ENCODE results near the gene ANKRD27. TPM values are rescaled to one million over a fixed set of nuclear protein-coding genes. Genes with fewer than 3 reads are reported as not detected.

The ANKRD27 gene
- total RNA-seq, 1 donor from 2014 or later: 20.8 TPM

DNA sequence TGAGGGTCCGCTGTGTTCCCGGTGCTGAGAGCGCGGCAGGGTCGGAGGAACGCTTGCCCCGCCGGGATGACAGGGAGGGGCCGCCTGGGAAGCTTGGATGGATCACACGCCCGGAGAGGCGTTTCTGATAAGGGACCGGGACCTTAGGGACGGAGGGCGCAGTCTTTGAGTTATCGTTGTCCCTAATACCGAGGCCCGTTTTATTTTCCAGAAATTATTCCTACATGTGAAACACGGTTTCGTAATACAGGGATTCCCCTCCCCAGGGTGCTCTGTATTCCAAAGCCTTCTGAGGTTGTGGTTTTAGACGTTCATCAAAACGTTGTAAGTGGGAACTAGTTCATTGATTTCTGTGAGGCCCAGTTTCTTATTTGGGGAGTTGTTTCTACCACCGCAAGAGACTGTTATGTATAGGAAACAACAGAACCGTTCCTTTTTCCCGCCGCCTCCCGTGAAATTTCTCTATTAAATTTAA is 93.2 kb downstream of the ANKRD27 start:
- H3K9me3 Mint-ChIP-seq (ENCODE audit: unreplicated experiment): no peaks in the 10 kb centered on the region
- Histone ChIP-seq H3K4me2 (ENCODE audit: low read length) (peak overlapping the region; percentile 87), H3K9ac (ENCODE audit: low read length) (peak overlapping the region; percentile 97), H2AFZ (ENCODE audit: low read depth, low read length) (peak overlapping the region; percentile 72), H3K27me3 (ENCODE audit: insufficient read depth, low read length) (no peaks in the 10 kb centered on the region), H3K79me2 (ENCODE audit: insufficient read depth, low read length) (peaks cover 42% of the 10 kb centered on the region), H3K27ac (ENCODE audit: low read depth, low read length) (peak overlapping the region; percentile 86), H3K9me3 (ENCODE audit: insufficient read depth, low read depth, low read length) (no peaks in the 10 kb centered on the region), H4K20me1 (ENCODE audit: insufficient read depth, low read length) (peaks cover 32% of the 10 kb centered on the region), H3K36me3 (ENCODE audit: insufficient read depth, low read length) (peaks cover 26% of the 10 kb centered on the region), H3K4me1 (ENCODE audit: insufficient read depth, low read length) (no peaks in the 10 kb centered on the region), H3K4me3 (ENCODE audit: insufficient read depth, low read depth, low read length) (peak overlapping the region; percentile 92)
- peaks cover 6% of the 10 kb centered on the region for H3K27me3 Mint-ChIP-seq (ENCODE audit: low read depth, unreplicated experiment)
- no peak for FAIRE-seq
- H3K4me1 Mint-ChIP-seq (ENCODE audit: low read depth, unreplicated experiment): no peaks in the 10 kb centered on the region
- peak overlapping the region; percentile 90 for H3K4me3 Mint-ChIP-seq (ENCODE audit: unreplicated experiment)
- TF ChIP-seq EZH2 (IDR thresholded peaks at IDR 0.05; ENCODE audit: insufficient read depth, low read length): no peak
- TF ChIP-seq, protein P1, sequence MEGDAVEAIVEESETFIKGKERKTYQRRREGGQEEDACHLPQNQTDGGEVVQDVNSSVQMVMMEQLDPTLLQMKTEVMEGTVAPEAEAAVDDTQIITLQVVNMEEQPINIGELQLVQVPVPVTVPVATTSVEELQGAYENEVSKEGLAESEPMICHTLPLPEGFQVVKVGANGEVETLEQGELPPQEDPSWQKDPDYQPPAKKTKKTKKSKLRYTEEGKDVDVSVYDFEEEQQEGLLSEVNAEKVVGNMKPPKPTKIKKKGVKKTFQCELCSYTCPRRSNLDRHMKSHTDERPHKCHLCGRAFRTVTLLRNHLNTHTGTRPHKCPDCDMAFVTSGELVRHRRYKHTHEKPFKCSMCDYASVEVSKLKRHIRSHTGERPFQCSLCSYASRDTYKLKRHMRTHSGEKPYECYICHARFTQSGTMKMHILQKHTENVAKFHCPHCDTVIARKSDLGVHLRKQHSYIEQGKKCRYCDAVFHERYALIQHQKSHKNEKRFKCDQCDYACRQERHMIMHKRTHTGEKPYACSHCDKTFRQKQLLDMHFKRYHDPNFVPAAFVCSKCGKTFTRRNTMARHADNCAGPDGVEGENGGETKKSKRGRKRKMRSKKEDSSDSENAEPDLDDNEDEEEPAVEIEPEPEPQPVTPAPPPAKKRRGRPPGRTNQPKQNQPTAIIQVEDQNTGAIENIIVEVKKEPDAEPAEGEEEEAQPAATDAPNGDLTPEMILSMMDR (IDR thresholded peaks at IDR 0.05; ENCODE audit: insufficient read depth, low read depth, low read length): no peak
- peak; percentile 47 for DNase-seq (ENCODE audit: low read depth)
- peaks cover 13% of the 10 kb centered on the region for H3K36me3 Mint-ChIP-seq (ENCODE audit: low read depth, unreplicated experiment)
- peak overlapping the region; percentile 11 for H3K27ac Mint-ChIP-seq (ENCODE audit: unreplicated experiment)

GRCh38 chr19:32580901-32581704 is 93.9 kb downstream of the ANKRD27 start, which contains the start of gene PDCD5:
PDCD5 (plus strand) TSS chr19:32581190; CDS start chr19:32581262, 72 bp downstream.
- Mint-ChIP-seq H3K4me1 (ENCODE audit: low read depth, unreplicated experiment) (no peaks in the 10 kb centered on the region), H3K27ac (ENCODE audit: unreplicated experiment) (peak within 1 kb of the TSS; percentile 11), H3K27me3 (ENCODE audit: low read depth, unreplicated experiment) (peaks cover 9% of the 10 kb centered on the region), H3K9me3 (ENCODE audit: unreplicated experiment) (no peaks in the 10 kb centered on the region), H3K36me3 (ENCODE audit: low read depth, unreplicated experiment) (peaks cover 6% of the 10 kb centered on the region), H3K4me3 (ENCODE audit: unreplicated experiment) (peak within 1 kb of the TSS; percentile 91)
- Histone ChIP-seq H3K27ac (ENCODE audit: low read depth, low read length) (peak within 1 kb of the TSS; percentile 86), H3K79me2 (ENCODE audit: insufficient read depth, low read length) (peaks cover 42% of the 10 kb centered on the region), H3K4me2 (ENCODE audit: low read length) (peak within 1 kb of the TSS; percentile 87), H3K36me3 (ENCODE audit: insufficient read depth, low read length) (peaks cover 20% of the 10 kb centered on the region), H3K4me1 (ENCODE audit: insufficient read depth, low read length) (no peaks in the 10 kb centered on the region), H3K27me3 (ENCODE audit: insufficient read depth, low read length) (no peaks in the 10 kb centered on the region), H2AFZ (ENCODE audit: low read depth, low read length) (peak within 1 kb of the TSS; percentile 72), H4K20me1 (ENCODE audit: insufficient read depth, low read length) (peaks cover 32% of the 10 kb centered on the region), H3K4me3 (ENCODE audit: insufficient read depth, low read depth, low read length) (peak within 1 kb of the TSS; percentile 92), H3K9me3 (ENCODE audit: insufficient read depth, low read depth, low read length) (no peaks in the 10 kb centered on the region), H3K9ac (ENCODE audit: low read length) (peak within 1 kb of the TSS; percentile 97)
- TF ChIP-seq, protein P1 (IDR thresholded peaks at IDR 0.05; ENCODE audit: insufficient read depth, low read depth, low read length): no peak
- TF ChIP-seq EZH2 (IDR thresholded peaks at IDR 0.05; ENCODE audit: insufficient read depth, low read length): no peak
- FAIRE-seq: no peak
- peak; percentile 80 for DNase-seq (ENCODE audit: low read depth)

Measured in astrocyte (in vitro differentiated cells and primary cell).